Measurements from ENCODE around the gene MYOF. TPM values are rescaled to one million over a fixed set of nuclear protein-coding genes. Genes with fewer than 3 reads are reported as not detected.
"Not testable (repeated sequence)": the region's sequence is repeated elsewhere in the genome, so short reads cannot be mapped to it uniquely, and the experiment has no call there.

Gene MYOF
- total and polyA plus RNA-seq, 3 donors from 2014 or later = 9.4 to 21.4 (median 12.3) TPM

- H3K4me3 ChIP-seq = no peak overlapping the region
- 74 to 79% methylated on average over 5 of the region's 5 CpGs for WGBS, 2 donors
- intact Hi-C loops (cut with DNase I; ENCODE audit: low total_unique reads) = no loop called here
Measured at GRCh38 chr10:93290661-93291354, 191.3 kb downstream of the MYOF start.

DNA sequence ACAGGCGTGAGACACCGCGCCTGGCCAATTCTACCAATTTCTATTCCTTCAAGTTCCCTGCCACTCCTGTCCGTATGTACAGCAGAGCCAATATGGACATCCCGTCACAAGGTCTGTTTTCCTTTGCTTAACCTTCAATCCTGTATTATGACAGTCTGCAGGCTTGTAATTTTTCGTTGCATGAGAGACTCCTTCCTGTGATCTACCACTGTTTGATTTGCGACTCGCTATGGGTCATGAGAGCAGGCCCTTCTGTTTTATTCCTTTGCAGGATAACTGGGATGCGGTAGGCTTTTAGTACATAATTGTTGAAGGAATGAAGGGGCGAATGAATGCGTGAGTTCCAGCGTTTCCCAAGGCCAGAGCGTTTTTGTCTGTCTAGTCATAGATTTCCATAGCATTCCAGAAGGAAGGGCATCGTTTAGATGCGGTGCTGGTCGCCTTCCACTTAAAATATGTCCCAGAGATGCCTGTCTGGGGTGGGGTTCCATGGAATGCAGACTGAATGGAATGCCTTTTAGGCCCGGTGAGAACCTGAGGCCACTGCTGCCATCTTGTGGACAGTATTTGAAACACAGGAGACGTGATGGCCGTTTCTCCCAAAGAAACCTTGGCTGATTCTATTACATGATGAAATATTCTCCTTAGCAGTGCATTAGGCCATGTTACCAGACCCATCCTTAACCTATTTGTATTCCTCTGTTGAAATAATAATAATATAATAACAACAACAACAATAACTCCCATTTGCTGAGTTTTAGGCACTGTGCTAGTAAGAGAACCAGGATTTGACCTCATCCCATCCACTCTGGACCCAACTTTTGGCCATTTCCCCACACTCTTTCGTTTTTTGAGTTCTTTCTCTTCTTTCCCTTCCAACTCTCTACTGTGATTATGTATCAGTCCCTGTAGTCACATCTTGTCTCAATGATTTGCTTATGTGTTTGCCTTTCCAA, 193.2 kb downstream of the MYOF start:
- WGBS, 2 donors = 43 to 46% methylated on average over 20 of the region's 20 CpGs
- intact Hi-C loops (cut with DNase I; ENCODE audit: low total_unique reads) = no loop called here
- peak; percentile 84 for DNase-seq
- Histone ChIP-seq H3K27ac (no peak overlapping the region), H3K4me3 (no peak overlapping the region), H3K9me3 (no peaks in the 10 kb centered on the region), H3K36me3 (ENCODE audit: low read depth, missing control alignments) (no peaks in the 10 kb centered on the region), H3K4me1 (no peaks in the 10 kb centered on the region), H3K27me3 (no peaks in the 10 kb centered on the region)
- TF ChIP-seq, protein P1, sequence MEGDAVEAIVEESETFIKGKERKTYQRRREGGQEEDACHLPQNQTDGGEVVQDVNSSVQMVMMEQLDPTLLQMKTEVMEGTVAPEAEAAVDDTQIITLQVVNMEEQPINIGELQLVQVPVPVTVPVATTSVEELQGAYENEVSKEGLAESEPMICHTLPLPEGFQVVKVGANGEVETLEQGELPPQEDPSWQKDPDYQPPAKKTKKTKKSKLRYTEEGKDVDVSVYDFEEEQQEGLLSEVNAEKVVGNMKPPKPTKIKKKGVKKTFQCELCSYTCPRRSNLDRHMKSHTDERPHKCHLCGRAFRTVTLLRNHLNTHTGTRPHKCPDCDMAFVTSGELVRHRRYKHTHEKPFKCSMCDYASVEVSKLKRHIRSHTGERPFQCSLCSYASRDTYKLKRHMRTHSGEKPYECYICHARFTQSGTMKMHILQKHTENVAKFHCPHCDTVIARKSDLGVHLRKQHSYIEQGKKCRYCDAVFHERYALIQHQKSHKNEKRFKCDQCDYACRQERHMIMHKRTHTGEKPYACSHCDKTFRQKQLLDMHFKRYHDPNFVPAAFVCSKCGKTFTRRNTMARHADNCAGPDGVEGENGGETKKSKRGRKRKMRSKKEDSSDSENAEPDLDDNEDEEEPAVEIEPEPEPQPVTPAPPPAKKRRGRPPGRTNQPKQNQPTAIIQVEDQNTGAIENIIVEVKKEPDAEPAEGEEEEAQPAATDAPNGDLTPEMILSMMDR (IDR thresholded peaks at IDR 0.05) = peak; percentile 71 to 85 (median 79)
- TF ChIP-seq POLR2A (IDR thresholded peaks at IDR 0.05) = no peak

More at GRCh38 chr10:93290661-93291354, 191.3 kb downstream of the MYOF start:
- Histone ChIP-seq H3K9me3 (no peaks in the 10 kb centered on the region), H3K36me3 (ENCODE audit: low read depth, missing control alignments) (no peaks in the 10 kb centered on the region), H3K27ac (no peak overlapping the region), H3K4me1 (no peaks in the 10 kb centered on the region), H3K27me3 (no peaks in the 10 kb centered on the region)
- no peak for DNase-seq
- TF ChIP-seq, protein P1 (IDR thresholded peaks at IDR 0.05) = no peak
- no peak for TF ChIP-seq POLR2A (IDR thresholded peaks at IDR 0.05)

DNA sequence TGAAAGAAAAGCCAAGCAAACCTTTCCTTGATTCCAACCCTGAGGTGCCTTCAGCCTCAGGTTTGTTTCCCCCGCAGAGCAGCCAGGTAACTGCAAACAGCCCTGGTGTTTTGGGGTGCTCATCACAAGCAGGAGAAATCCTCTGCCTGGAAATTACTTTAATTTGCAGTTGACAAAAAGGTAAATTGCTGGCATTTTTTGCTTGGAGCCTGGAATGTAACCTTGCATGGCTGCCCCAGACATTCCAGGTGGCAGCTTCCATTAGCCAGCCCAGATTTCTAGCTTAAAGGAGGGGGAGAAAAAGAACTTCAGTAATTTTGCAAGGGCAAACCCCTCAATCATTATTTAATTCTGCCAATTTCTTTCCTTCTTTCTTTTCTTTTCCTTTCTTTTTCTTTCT, 194.4 kb downstream of the MYOF start:
- Histone ChIP-seq H3K36me3 (ENCODE audit: low read depth, missing control alignments) (no peaks in the 10 kb centered on the region), H3K9me3 (no peaks in the 10 kb centered on the region), H3K27ac (no peak overlapping the region), H3K4me3 (no peak overlapping the region), H3K27me3 (no peaks in the 10 kb centered on the region), H3K4me1 (no peaks in the 10 kb centered on the region)
- intact Hi-C loops (cut with DNase I; ENCODE audit: low total_unique reads) = no loop called here
- DNase-seq = no peak
- no peak for TF ChIP-seq POLR2A (IDR thresholded peaks at IDR 0.05)
- TF ChIP-seq, protein P1 (IDR thresholded peaks at IDR 0.05) = no peak
- WGBS, 2 donors = 93 to 95% methylated on average over 1 of the region's 1 CpG

DNA sequence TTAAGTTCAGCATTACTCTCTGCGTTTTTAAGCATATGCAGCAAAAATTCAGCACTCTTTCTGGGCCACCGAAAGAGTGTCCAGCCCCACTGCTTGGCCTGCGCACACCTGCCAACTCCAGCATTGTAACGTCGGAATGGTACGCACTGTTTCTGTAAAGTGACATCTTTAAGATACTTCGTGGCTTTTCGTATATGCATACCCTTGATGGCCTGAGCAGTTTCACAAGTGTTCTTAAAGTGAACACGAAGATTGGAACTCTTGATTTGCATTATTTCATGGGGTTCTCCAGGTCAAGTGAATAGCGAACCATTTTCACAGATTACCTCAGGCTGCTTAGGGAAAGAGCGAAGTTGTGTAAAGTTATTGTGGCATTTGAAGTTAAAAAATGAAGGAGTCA, 197.9 kb downstream of the MYOF start:
- WGBS, 2 donors = 93 to 94% methylated on average over 11 of the region's 11 CpGs
- intact Hi-C loops (cut with DNase I; ENCODE audit: low total_unique reads); H3K4me1 ChIP-seq; H3K27ac ChIP-seq; H3K4me3 ChIP-seq; H3K9me3 ChIP-seq; H3K36me3 ChIP-seq (ENCODE audit: low read depth, missing control alignments); DNase-seq; H3K27me3 ChIP-seq: not testable (repeated sequence)

DNA sequence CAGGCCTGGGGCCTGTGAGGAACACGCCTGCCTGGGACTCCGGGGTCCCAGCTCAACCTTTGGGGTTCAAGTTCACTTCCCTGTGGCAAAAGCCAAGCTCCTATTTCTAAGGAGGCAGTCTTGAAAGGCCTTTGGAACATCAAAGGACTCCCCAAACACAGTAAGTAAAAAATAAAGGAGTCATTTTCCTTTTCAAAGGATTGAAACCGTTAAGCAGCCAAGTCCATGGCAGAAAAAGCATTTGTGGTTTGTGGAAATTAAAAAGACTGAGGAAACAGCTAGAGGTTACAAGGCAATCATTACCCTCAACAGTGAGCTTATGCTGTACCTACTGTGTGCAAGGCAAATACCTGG, 200.8 kb downstream of the MYOF start:
- Histone ChIP-seq H3K27me3 (no peaks in the 10 kb centered on the region), H3K4me3 (no peak overlapping the region), H3K9me3 (no peaks in the 10 kb centered on the region), H3K27ac (no peak overlapping the region), H3K4me1 (no peaks in the 10 kb centered on the region), H3K36me3 (ENCODE audit: low read depth, missing control alignments) (no peaks in the 10 kb centered on the region)
- intact Hi-C loops (cut with DNase I; ENCODE audit: low total_unique reads) = no loop called here
- no peak for DNase-seq
- 84 to 93% methylated on average over 3 of the region's 3 CpGs for WGBS, 2 donors
- TF ChIP-seq POLR2A (IDR thresholded peaks at IDR 0.05) = no peak
